GM13977 (cell line): ENCODE measurements around the gene TNS1.
"Not testable (repeated sequence)": the region's sequence is repeated elsewhere in the genome, so short reads cannot be mapped to it uniquely, and the experiment has no call there.

Experiments used
- DNase-seq: peaks from one replicate; pipeline ENCODE4 v3.0.0; 2012; ENCODE audit warnings: low spot score
- in situ Hi-C: fragments of 300-500 bp; cut with MboI; formaldehyde crosslinking; loops from one replicate; pipeline ENCODE4 v1.12.0; 2022; ENCODE audit warnings: low sequenced_read_pairs, low pct_unique_long_range_greater_than_20kb, mixed read lengths, inconsistent platforms; ENCODE audit not compliant: unreplicated experiment
- TF ChIP-seq, protein P1 (sequence below): IDR thresholded peaks from 2 replicates; pipeline ENCODE4 v1.5.1; 2012; ENCODE audit warnings: mild to moderate bottlenecking, control low read depth; ENCODE audit not compliant: insufficient read depth; ENCODE audit errors: extremely low read depth, missing control alignments

TNS1 gene

DNA sequence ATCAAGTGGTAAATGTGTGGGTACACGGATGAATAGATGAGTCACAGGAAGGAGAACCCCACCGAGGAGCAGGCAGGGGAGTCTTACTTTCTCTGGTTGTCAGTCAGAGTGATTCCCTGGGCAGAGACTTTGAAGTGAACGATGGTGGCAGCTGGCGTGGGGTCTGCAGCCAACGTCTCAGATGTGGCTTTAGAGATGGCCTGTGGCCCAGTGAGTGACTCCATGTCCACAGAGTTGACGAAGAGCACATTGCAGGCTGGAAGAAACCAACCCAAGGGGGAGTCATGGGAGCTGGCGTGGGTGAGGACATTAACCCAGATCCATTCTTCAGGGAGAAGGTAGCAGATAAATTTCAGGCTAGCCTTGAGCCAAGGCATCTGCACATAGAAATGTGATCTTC, 193.1 kb downstream of the TNS1 start:
- in situ Hi-C loops, result no loop called here
- no peak for DNase-seq
- TF ChIP-seq, protein P1, sequence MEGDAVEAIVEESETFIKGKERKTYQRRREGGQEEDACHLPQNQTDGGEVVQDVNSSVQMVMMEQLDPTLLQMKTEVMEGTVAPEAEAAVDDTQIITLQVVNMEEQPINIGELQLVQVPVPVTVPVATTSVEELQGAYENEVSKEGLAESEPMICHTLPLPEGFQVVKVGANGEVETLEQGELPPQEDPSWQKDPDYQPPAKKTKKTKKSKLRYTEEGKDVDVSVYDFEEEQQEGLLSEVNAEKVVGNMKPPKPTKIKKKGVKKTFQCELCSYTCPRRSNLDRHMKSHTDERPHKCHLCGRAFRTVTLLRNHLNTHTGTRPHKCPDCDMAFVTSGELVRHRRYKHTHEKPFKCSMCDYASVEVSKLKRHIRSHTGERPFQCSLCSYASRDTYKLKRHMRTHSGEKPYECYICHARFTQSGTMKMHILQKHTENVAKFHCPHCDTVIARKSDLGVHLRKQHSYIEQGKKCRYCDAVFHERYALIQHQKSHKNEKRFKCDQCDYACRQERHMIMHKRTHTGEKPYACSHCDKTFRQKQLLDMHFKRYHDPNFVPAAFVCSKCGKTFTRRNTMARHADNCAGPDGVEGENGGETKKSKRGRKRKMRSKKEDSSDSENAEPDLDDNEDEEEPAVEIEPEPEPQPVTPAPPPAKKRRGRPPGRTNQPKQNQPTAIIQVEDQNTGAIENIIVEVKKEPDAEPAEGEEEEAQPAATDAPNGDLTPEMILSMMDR, result no peak

DNA sequence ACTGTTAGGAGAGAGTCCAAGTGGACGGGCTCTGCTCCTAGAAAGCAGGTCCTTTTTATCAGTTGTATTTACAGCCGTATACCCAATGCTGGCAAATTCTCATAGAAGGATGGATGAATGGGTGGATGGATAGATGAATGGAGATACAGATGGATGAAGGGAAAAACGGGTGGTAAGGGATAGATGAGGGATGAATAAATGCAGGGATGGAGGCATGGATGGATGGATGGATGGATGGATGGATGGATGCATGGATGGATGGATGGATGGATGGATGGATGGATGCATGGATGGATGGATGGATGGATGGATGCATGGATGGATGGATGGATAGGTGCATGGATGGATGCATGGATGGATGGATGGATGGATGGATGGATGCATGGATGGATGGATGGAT, 193.8 kb downstream of the TNS1 start:
- in situ Hi-C loops, DNase-seq: not testable (repeated sequence)

DNA sequence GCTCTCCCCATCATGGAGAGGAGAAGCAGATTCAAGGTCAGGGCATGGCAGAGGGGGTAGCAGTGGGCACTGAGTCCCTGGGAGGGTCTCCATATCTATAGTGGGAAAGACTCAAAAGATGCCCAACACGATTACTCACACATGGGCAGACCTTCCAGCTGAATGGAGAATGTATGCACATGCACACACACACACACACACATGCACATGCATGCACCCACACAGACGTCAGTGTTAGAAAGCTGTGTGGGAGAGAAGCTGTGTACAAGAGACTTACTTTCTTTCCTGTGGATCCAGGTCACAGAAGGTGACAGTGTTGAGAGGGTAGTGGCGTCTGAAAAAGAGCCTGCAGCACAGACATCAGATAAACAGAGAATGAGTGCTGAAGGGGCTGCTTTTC, 194.5 kb downstream of the TNS1 start:
- in situ Hi-C loops, result no loop called here
- DNase-seq, result no peak
- TF ChIP-seq, protein P1, result no peak

DNA sequence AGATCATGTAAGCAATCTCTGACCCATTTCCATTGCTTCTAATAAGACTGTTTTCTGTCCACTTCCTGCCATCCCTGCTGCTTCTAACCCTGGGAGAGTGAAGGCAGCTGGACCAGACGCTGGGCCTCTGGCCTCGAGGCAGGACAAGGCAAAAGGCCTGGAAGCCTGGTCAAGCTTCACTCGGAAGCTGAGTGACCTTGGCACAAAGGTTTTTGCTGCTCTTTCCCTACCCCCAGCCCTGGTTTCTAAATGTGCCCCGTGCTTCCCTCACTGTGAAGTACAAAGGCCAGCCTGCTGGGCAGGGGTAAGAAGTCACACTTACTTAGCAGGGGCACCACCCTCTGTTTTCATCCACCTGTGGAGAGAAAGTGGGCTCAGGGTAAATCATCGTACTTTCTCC, 195.0 kb downstream of the TNS1 start:
- in situ Hi-C loops, result no loop called here
- TF ChIP-seq, protein P1, result no peak

DNA sequence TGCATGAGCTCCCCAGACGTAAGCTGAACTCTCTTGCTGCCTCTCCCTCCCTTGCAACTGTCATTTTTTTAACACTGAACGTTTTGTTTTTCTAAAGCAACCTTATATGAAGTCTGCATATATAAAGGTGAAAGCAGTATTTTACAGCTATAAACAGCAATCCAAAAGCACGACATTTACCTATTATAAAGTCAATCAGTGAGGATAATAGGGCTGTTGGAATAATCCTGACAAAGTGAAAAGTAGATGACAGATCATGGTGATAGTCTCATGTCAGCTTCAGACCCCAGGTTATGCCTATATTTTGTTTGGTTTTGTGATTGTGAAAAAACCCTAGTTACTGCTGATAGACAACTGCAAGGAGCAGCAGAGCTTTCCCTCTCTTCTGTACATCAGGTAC, 195.8 kb downstream of the TNS1 start:
- DNase-seq, result no peak
- TF ChIP-seq, protein P1, result no peak
- in situ Hi-C loops, result no loop called here

More for the DNA sequence above, 195.0 kb downstream of the TNS1 start:
- DNase-seq, result no peak

DNA sequence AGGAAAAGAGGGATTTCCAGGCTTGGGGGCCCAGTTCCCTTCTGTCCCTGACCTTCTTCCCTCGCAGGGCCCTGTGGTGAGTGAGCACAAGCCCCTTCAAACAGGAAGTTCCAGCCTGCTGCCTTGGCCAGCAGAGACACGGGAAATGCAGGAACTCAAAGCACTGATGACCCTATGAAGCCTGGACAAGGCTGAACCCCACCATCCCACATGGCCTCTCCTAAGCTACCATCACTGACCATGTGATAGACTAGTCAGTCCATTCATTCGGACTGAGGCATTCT, 196.4 kb downstream of the TNS1 start:
- DNase-seq, result no peak
- in situ Hi-C loops, result no loop called here
- TF ChIP-seq, protein P1, result no peak

DNA sequence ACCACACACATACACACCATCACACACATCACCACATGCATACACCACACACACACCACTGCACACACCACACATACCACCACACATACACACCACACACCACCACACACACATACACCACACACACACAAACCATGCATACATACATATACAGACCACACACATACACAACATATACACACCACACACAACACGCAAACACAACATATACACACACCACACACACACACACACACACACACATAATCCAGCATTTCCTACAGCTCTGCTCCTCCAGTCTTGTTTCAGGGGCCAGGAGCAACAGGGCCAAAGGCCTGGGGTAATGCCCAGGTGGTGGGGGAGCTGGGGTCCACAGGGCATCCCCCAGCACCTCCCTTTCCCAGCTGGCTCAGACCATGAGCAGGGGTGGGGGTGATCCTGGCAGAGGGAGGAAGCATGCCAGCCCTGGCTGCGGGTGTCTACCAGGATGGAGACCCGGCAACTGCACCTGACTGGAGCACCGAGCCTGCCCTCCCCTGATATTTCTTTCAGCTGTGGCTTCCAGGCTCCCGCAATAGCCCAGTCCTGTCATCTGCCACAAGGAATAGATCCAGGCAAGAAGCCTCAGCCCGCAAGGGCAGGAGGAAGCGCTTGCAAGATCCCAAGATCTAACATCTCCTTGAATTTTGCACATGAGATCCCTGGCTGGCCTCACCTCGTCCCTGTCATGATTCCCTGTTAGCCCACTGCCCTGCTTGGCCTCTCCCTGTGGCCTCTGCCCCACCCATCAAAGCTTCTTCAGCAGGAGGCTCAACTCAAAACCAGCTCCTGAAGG, 196.9 kb downstream of the TNS1 start:
- TF ChIP-seq, protein P1, result no peak
- in situ Hi-C loops, result no loop called here
- no peak for DNase-seq
